Keratinocyte (primary cell): Measurements from ENCODE around the gene FBXL12.
"Not testable (repeated sequence)": the region's sequence is repeated elsewhere in the genome, so short reads cannot be mapped to it uniquely, and the experiment has no call there.

ENCODE experiments used
- CTCF ChIP-seq, 3 experiments: IDR thresholded peaks in 1 of 3; conservative IDR thresholded peaks in 1 of 3; optimal IDR thresholded peaks in 1 of 3; 2 replicates in 2 of 3; 3 replicates in 1 of 3; pipeline versions ENCODE3 to v1.5.1; 2011; ENCODE audit warnings: low read length in 3 of 3, mild to moderate bottlenecking in 3 of 3, moderate library complexity in 2 of 3, control low read depth in 1 of 3, inconsistent platforms in 1 of 3; ENCODE audit not compliant: insufficient read depth in 2 of 3; ENCODE audit errors: extremely low read depth in 1 of 3
- EZH2 ChIP-seq: IDR thresholded peaks from one replicate; pipeline ENCODE4 v1.6.1; 2012; ENCODE audit warnings: inconsistent platforms, mild to moderate bottlenecking, low read length, moderate library complexity

GRCh38 chr19:9788604-9789003 is 30.3 kb downstream of the FBXL12 start:
- TF ChIP-seq CTCF (optimal IDR thresholded peaks at IDR 0.05 in 1 of 3, IDR thresholded peaks at IDR 0.05 in 1 of 3, conservative IDR thresholded peaks at IDR 0.05 in 1 of 3; ENCODE audit: extremely low read depth in 1 of 3, insufficient read depth in 2 of 3, low read length in 3 of 3); EZH2: not testable (repeated sequence)
